Activated effector memory CD4-positive, alpha-beta T cell treated with anti-CD3 and anti-CD28 coated beads, Interleukin-2, amount 50 U/mL, for 16 hours (primary cell): ENCODE results near the gene CLIP2.
A peak's percentile ranks its signal among the peaks of the same experiment; 100 is the strongest.
"Not testable (repeated sequence)": the region's sequence is repeated elsewhere in the genome, so short reads cannot be mapped to it uniquely, and the experiment has no call there.

ENCODE experiments used
- DNase-seq: peaks from one replicate; pipeline ENCODE4 v3.0.0-alpha.2; 2020

The CLIP2 gene

GRCh38 chr7:74407958-74408357, 118.8 kb downstream of the CLIP2 start:
- no peak for DNase-seq

- DNase-seq, result no peak
Observed at GRCh38 chr7:74409571-74409970, 120.4 kb downstream of the CLIP2 start.

GRCh38 chr7:74410772-74411171, 121.6 kb downstream of the CLIP2 start:
- no peak for DNase-seq

- DNase-seq, result not testable (repeated sequence)
Observed at GRCh38 chr7:74411571-74411970, 122.4 kb downstream of the CLIP2 start.

GRCh38 chr7:74412056-74412455, 122.8 kb downstream of the CLIP2 start:
- no peak for DNase-seq

DNA sequence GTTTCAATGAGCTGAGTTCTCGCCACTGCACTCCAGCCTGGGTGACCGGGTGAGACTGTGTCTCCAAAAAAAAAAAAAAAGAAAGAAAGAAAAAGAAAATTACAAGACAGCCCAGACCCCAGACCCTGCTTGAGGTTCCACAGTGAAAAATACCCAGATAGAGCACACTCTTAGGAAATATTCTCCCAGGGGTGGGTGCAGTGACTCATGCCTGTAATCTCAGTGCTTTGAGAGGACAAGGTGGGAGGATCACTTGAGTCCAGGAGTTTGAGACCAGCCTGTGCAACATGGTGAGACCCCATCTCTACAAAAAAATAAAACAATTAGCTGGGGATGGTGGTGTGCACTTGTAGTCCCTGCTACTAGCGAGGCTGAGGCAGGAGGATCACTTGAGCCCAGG, 123.4 kb downstream of the CLIP2 start:
- no peak for DNase-seq

DNA sequence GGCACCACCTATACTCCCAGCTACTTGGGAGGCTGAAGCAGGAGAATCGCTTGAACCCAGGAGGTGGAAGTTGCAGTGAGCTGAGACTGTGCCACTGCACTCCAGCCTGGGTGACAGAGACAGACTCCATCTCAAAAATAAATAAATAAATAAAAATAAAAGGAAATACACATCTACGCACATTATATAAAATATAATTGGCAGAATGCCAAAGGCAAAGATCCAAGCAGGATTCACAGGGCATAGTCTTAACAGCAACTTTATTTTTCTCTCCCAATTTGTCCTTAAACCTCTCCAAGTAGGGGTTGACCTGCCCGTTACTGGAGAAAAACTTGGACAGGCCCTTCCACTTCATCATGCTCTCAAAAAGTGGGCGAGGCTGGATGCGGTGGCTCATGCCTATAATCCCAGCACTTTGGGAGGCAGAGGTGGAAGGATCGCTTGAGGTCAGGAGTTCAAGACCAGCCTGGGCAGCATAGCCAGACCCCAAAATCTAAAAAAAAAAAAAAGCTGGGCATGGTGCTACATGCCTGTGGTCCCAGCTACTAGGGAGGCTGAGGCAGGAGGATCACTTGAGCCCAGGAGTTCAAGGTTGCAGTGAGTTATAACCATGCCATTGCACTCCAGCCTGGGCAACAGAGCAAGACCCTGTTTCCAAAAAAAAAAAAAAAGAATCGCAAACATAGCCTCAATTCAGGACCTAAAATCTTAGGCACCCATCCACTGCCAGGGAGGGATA, 125.6 kb downstream of the CLIP2 start:
- DNase-seq, result not testable (repeated sequence)

DNA sequence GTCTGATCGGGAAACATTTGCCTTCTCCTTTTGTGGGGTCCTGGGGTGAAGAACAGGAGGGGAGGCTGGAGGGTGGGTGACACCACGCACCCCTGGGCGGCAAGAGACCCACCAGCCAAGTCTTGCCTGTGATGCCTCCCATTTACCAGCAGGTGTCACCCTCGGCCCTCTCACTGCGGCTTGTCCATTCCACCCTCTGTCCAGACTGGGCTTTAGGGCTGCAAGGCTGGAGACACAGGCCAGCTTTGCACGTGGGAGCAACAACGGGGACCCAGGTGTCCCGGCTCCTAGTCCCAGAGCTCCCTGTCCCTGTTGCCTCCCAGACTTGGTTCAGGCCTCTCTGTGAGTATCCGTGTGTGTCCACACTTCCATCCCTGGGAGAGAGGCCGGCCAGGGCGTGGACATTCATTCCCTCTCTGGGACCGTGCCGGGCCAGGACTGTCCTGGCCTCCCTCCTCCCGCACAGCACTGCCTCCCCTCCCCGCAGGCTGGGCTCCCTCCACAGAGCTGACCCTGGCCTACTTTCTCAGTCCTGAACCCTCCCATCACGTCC, 128.3 kb downstream of the CLIP2 start:
- DNase-seq, result peak; percentile 85

DNA sequence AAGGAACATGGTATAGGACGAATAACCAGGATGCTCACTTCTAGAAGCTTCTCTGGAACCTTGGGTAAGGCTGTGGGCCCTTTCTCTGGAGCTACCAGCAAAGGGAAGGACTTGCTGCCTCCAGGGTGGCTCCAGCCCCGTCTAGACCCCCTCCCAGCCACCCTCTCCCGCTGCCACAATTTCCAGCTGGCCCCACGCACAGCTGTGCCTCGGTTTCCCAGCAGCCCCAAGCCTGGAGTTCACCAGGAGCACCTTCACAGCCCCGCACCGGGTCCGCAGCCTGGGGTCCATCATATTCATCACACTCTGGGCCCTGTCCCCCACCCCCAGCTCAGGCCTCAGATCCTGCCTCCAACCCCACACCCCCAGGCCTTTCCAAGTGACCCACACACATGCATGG, 128.9 kb downstream of the CLIP2 start:
- DNase-seq, result no peak

DNA sequence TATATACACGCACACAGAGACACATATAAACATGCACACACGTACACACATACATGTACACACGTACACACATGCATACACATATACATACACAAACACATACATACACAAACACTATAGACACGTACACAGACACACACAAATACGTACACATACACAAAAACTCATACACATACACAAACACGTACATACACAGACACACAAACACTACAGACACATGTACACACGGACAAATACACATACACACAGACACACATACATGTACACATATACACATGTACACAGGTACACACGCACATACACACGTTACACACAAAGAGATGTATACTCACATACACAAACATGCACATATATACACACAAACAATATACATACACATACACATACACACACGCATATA, 129.3 kb downstream of the CLIP2 start:
- no peak for DNase-seq

GRCh38 chr7:74419232-74419631, 130.0 kb downstream of the CLIP2 start:
- not testable (repeated sequence) for DNase-seq

DNA sequence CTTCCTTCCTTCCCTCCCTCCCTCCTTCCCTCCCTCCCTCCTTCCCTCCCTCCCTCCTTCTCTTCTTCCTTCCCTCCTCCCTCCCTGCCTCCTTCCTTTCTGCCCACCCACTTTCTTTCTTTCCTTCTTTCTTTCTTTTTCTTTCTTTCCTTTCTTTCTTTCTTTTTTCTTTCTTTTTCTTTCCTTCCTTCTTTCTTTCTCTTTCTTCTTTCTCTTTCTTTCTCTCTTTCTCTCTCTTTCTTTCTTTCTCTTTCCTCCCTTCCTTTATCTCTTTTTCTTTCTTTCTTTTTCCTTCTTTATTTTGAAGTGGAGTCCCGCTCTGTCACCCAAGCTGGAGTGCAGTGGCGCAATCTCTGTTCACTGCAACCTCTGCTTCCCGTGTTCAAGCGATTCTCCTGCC, 130.8 kb downstream of the CLIP2 start:
- no peak for DNase-seq

- no peak for DNase-seq
Observed at GRCh38 chr7:74424291-74424880, 135.2 kb downstream of the CLIP2 start.

DNA sequence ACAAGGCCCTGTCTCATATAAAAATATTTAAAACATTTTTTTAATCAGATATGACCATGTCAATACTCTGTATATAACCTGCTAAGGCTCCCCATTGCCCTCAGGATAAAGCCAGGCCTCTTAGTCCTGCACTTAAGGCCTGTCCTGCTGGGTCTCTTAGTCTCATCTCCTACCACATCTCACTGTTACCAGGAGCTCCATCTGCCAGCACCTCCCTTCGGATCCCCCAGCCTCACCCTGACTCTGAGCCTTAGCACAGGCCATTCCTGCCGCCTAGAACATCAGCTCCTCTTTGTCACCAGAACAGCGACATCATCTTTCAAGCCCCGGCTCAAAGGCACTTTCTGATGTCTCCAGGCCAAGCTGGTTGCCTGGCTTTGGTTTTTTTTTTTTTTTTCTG, 138.8 kb downstream of the CLIP2 start:
- DNase-seq, result no peak

DNA sequence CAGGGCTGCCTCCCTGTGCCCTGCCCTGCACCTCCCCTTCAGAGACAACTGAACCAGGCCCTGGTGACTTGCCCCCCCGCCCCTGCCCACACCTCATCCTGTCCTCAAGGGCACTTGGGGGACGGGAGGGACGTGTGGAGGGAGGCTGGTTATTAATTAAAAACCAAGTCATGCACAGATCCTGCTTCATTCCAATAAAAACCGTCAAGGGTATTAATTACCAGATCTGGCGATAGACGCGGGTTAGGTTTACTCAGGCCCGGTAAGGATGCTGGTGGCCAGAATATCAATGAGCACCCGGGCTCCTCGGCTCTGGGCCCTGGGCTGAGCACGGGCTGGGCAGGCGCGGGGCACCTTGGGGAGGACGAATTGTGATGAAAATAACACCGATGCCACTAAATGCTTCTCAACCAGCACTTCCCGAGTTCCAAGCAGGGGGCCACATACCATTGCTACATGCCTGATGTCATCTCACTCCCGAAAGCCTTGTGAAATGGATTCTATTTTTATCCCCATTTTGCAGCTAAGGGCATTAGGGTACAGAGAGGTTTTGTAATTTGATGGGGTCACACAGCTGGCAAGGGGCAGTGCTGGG, 140.0 kb downstream of the CLIP2 start:
- no peak for DNase-seq

GRCh38 chr7:74430409-74430808, 141.2 kb downstream of the CLIP2 start:
- DNase-seq, result not testable (repeated sequence)

DNA sequence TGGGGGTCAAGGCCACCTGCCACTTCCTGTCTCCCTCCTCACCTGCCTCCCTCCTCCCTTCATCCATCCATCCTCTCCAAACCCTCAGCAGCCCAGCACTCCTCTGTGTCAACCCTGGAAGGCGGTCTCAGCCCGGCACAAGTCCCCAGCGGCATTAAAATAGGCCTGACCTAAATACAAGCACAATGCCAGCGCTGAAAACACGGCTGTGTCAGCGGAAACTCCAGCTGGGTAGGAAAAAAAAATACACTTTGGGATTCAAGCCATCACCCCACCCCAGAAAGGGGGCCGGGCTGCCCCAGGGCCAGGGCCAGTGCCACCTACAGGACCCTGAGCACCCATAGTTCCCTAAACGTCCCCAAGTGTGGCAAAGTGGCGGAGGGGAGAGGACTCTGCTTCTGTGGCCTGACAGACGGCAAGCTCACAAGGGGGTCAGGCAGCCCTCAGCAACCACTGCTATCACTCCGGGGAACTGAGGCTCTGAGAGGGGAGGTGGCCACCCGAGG, 141.8 kb downstream of the CLIP2 start:
- no peak for DNase-seq

DNA sequence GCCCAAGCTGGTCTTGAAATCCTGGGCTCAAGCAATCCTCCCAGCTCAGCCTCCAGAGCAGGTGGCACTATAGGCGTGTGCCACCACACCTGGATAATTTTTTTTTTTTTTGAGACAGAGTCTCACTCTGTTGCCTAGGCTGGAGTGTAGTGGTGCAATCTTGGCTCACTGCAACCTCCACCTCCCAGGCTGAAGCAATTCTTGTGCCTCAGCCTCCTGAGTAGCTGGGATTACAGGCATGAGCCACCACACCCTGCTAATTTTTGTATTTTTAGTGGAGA, 148.0 kb downstream of the CLIP2 start:
- DNase-seq, result not testable (repeated sequence)

DNA sequence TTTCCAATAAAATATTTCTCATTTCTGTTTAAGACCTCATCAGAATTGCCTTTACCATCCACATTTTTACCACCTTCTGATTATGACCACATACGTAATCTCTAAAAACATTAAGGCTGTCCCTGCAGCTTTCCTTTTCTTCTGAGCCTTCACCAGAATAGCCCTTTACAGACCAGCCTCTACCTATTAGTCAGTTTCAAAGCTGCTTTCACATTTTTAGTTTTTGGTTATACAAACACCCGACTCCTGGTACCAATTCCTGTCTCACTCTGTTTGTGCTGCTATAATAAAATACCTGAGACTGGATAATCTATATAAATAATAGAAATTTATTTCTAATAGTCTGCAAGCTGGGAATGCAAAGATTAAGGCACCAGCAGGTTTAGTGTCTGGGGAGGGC, 149.1 kb downstream of the CLIP2 start:
- no peak for DNase-seq

DNA sequence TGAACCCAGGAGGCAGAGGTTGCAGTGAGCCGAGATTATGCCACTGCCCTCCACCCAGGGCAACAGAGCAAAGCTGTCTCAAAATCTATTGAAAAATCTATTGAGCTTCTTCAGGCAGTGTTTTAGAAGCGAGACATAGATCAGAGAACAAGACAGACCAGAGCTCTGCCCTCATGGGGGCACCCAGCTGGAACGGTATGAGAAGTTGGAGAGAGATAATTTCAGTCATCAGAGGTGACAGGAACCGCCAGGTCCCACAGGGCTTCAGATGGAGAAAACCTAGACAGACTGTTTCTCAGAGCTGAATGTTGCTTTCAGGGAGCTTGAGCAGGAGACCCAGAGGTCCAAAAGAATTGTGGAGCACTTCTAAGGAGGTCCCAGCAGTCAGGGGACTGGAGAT, 150.3 kb downstream of the CLIP2 start:
- no peak for DNase-seq

DNA sequence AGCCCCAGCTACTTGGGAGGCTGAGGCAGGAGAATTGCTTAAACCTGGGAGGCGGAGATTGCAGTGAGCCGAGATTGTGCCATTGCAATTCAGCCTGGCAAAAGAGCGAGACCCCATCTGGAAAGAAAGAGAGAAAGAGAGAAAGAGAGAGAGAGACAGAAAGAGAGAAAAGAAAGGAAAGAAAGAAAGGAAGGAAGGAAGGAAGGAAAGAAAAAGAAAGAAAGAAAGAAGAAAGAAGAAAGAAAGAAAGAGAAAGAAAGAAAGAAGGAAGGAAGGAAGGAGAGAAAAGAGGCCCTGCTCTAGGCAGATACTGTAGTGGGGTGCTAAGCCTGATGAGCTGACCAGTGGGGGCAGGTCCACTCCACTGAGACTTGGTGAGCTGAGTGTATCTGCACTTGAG, 150.9 kb downstream of the CLIP2 start:
- not testable (repeated sequence) for DNase-seq

- no peak for DNase-seq
Observed at GRCh38 chr7:74441801-74442200, 152.6 kb downstream of the CLIP2 start.

DNA sequence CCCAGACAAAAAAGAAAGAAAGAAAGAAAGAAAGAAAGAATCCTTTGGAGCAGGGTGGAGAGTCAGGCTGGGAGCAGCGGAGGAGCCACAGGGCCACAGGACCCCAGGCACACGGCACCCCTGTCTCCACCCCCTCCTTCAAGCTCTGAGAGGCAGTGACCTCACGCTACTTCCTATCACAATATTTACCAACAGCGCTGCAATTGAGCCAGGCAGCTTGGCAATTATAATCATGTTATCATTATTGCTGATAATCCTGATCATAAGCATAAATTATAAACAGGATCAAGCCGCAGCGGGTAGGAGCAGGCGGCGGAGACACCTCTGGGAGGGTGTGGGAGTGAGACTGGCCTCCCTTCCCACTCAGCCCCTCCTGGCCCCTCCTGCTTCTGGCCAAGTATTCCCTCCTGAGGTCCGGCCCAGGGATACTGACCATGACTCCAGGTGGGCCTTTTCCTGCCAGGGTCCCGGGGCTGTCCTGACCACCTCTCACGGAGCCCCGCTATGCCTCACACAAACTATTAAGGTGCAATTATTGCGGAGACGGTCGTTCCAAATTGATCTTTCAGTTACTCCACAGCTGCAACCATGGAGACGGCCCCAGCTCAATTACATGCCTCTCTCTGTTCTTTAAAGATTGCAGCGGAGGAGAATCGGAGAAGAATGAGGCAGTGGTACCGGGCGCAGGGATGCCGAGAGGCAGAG, 154.5 kb downstream of the CLIP2 start:
- DNase-seq, result no peak

DNA sequence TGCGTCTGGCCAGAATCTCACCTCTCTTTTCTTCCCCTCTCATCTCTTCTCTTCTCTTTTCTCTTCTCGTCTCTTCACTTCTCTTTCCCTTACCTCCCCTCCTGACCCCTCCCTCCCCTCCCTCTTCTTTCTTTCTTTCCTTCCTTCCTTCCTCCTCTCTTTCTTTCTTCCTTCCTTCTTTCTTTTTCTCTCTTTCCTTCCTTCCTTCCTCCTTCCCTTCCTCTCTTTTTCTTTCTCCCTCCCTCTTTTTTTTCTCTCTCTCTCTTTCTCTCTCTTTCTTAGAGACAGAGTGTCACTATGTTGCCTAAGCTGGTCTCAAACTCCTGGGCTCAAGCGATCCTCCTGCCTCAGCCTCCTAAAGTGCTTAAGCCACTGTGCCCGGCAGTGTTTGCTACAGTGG, 159.9 kb downstream of the CLIP2 start:
- no peak for DNase-seq
